ENCODE results near the gene QRICH2.

The QRICH2 gene

GRCh38 chr17:76276461-76277299 lies 31.4 kb downstream of the QRICH2 start:
- Histone ChIP-seq H3K9me3 (ENCODE audit: control insufficient read depth, insufficient read depth, low read depth, low read length) (no peaks in the 10 kb centered on the region), H3K4me1 (ENCODE audit: control insufficient read depth, insufficient read depth, low read length) (peaks cover 9% of the 10 kb centered on the region), H3K36me3 (ENCODE audit: control insufficient read depth, insufficient read depth, low read length) (no peaks in the 10 kb centered on the region), H3K27ac (ENCODE audit: low read depth, low read length) (no peak overlapping the region), H3K4me3 (ENCODE audit: low read depth, low read length) (no peak overlapping the region), H3K9ac (ENCODE audit: low read length) (peak overlapping the region; percentile 13), H3K27me3 (ENCODE audit: control insufficient read depth, insufficient read depth, low read length) (no peaks in the 10 kb centered on the region)

- H3K27ac ChIP-seq (ENCODE audit: low read depth, low read length) = no peak overlapping the region
- H3K9ac ChIP-seq (ENCODE audit: low read length) = no peak overlapping the region
- H3K4me1 ChIP-seq (ENCODE audit: control insufficient read depth, insufficient read depth, low read length) = peaks cover 13% of the 10 kb centered on the region
- no peaks in the 10 kb centered on the region for H3K27me3 ChIP-seq (ENCODE audit: control insufficient read depth, insufficient read depth, low read length)
- H3K4me3 ChIP-seq (ENCODE audit: low read depth, low read length) = no peak overlapping the region
- no peaks in the 10 kb centered on the region for H3K9me3 ChIP-seq (ENCODE audit: control insufficient read depth, insufficient read depth, low read depth, low read length)
- H3K36me3 ChIP-seq (ENCODE audit: control insufficient read depth, insufficient read depth, low read length) = no peaks in the 10 kb centered on the region
Observed at GRCh38 chr17:76276069-76276431, 32.0 kb downstream of the QRICH2 start.

- H3K27me3 ChIP-seq (ENCODE audit: control insufficient read depth, insufficient read depth, low read length) = no peaks in the 10 kb centered on the region
- H3K9ac ChIP-seq (ENCODE audit: low read length) = no peak overlapping the region
- H3K36me3 ChIP-seq (ENCODE audit: control insufficient read depth, insufficient read depth, low read length) = peaks cover 3% of the 10 kb centered on the region
- H3K4me1 ChIP-seq (ENCODE audit: control insufficient read depth, insufficient read depth, low read length) = peaks cover 17% of the 10 kb centered on the region
- H3K27ac ChIP-seq (ENCODE audit: low read depth, low read length) = no peak overlapping the region
- H3K4me3 ChIP-seq (ENCODE audit: low read depth, low read length) = no peak overlapping the region
- no peaks in the 10 kb centered on the region for H3K9me3 ChIP-seq (ENCODE audit: control insufficient read depth, insufficient read depth, low read depth, low read length)
Observed at GRCh38 chr17:76275382-76276068, 32.6 kb downstream of the QRICH2 start.

GRCh38 chr17:76274112-76274956 lies 33.7 kb downstream of the QRICH2 start:
- Histone ChIP-seq H3K4me3 (ENCODE audit: low read depth, low read length) (no peak overlapping the region), H3K27ac (ENCODE audit: low read depth, low read length) (no peak overlapping the region), H3K27me3 (ENCODE audit: control insufficient read depth, insufficient read depth, low read length) (no peaks in the 10 kb centered on the region), H3K36me3 (ENCODE audit: control insufficient read depth, insufficient read depth, low read length) (peaks cover 7% of the 10 kb centered on the region), H3K9ac (ENCODE audit: low read length) (no peak overlapping the region), H3K4me1 (ENCODE audit: control insufficient read depth, insufficient read depth, low read length) (peaks cover 24% of the 10 kb centered on the region), H3K9me3 (ENCODE audit: control insufficient read depth, insufficient read depth, low read depth, low read length) (no peaks in the 10 kb centered on the region)

GRCh38 chr17:76273445-76274111 lies 34.5 kb downstream of the QRICH2 start:
- H3K4me1 ChIP-seq (ENCODE audit: control insufficient read depth, insufficient read depth, low read length) = peaks cover 32% of the 10 kb centered on the region
- H3K27ac ChIP-seq (ENCODE audit: low read depth, low read length) = no peak overlapping the region
- no peak overlapping the region for H3K9ac ChIP-seq (ENCODE audit: low read length)
- no peaks in the 10 kb centered on the region for H3K9me3 ChIP-seq (ENCODE audit: control insufficient read depth, insufficient read depth, low read depth, low read length)
- H3K4me3 ChIP-seq (ENCODE audit: low read depth, low read length) = no peak overlapping the region
- H3K36me3 ChIP-seq (ENCODE audit: control insufficient read depth, insufficient read depth, low read length) = peaks cover 9% of the 10 kb centered on the region
- H3K27me3 ChIP-seq (ENCODE audit: control insufficient read depth, insufficient read depth, low read length) = no peaks in the 10 kb centered on the region

GRCh38 chr17:76272541-76273444 lies 35.3 kb downstream of the QRICH2 start:
- Histone ChIP-seq H3K27ac (ENCODE audit: low read depth, low read length) (peak overlapping the region; percentile 3; the same call in 1 of the 2 replicates), H3K4me3 (ENCODE audit: low read depth, low read length) (no peak overlapping the region), H3K9ac (ENCODE audit: low read length) (no peak overlapping the region)

GRCh38 chr17:76271669-76272540 lies 36.2 kb downstream of the QRICH2 start:
- peak overlapping the region; percentile 3; the same call in 1 of the 2 replicates for H3K27ac ChIP-seq (ENCODE audit: low read depth, low read length)
- no peak overlapping the region for H3K9ac ChIP-seq (ENCODE audit: low read length)
- H3K4me3 ChIP-seq (ENCODE audit: low read depth, low read length) = no peak overlapping the region
- peaks cover 43% of the 10 kb centered on the region for H3K4me1 ChIP-seq (ENCODE audit: control insufficient read depth, insufficient read depth, low read length)
- H3K36me3 ChIP-seq (ENCODE audit: control insufficient read depth, insufficient read depth, low read length) = peaks cover 13% of the 10 kb centered on the region
- H3K27me3 ChIP-seq (ENCODE audit: control insufficient read depth, insufficient read depth, low read length) = no peaks in the 10 kb centered on the region
- H3K9me3 ChIP-seq (ENCODE audit: control insufficient read depth, insufficient read depth, low read depth, low read length) = no peaks in the 10 kb centered on the region

More at GRCh38 chr17:76272541-76273444, 35.3 kb downstream of the QRICH2 start:
- H3K36me3 ChIP-seq (ENCODE audit: control insufficient read depth, insufficient read depth, low read length) = peaks cover 13% of the 10 kb centered on the region
- H3K27me3 ChIP-seq (ENCODE audit: control insufficient read depth, insufficient read depth, low read length) = no peaks in the 10 kb centered on the region
- no peaks in the 10 kb centered on the region for H3K9me3 ChIP-seq (ENCODE audit: control insufficient read depth, insufficient read depth, low read depth, low read length)
- H3K4me1 ChIP-seq (ENCODE audit: control insufficient read depth, insufficient read depth, low read length) = peaks cover 39% of the 10 kb centered on the region

GRCh38 chr17:76270770-76271668 lies 37.1 kb downstream of the QRICH2 start:
- Histone ChIP-seq H3K27me3 (ENCODE audit: control insufficient read depth, insufficient read depth, low read length) (no peaks in the 10 kb centered on the region), H3K9ac (ENCODE audit: low read length) (no peak overlapping the region), H3K9me3 (ENCODE audit: control insufficient read depth, insufficient read depth, low read depth, low read length) (no peaks in the 10 kb centered on the region), H3K36me3 (ENCODE audit: control insufficient read depth, insufficient read depth, low read length) (peaks cover 13% of the 10 kb centered on the region), H3K27ac (ENCODE audit: low read depth, low read length) (no peak overlapping the region), H3K4me3 (ENCODE audit: low read depth, low read length) (no peak overlapping the region), H3K4me1 (ENCODE audit: control insufficient read depth, insufficient read depth, low read length) (peaks cover 48% of the 10 kb centered on the region)

Data from HUES6 (cell line).